Measurements from ENCODE around the gene ADRM1.

Gene ADRM1

GRCh38 chr20:62302341-62303061 lies at the start of gene ADRM1:
ADRM1 (plus strand) TSS chr20:62302997; CDS start chr20:62303569, 572 bp downstream.
- DNase-seq (ENCODE audit: low read depth in 1 of 2, low spot score in 1 of 2), result peak; percentile 93 to 97

GRCh38 chr20:62253398-62253797 lies 49.4 kb upstream of the ADRM1 start:
- DNase-seq (ENCODE audit: low read depth in 1 of 2, low spot score in 1 of 2), result no peak

DNA sequence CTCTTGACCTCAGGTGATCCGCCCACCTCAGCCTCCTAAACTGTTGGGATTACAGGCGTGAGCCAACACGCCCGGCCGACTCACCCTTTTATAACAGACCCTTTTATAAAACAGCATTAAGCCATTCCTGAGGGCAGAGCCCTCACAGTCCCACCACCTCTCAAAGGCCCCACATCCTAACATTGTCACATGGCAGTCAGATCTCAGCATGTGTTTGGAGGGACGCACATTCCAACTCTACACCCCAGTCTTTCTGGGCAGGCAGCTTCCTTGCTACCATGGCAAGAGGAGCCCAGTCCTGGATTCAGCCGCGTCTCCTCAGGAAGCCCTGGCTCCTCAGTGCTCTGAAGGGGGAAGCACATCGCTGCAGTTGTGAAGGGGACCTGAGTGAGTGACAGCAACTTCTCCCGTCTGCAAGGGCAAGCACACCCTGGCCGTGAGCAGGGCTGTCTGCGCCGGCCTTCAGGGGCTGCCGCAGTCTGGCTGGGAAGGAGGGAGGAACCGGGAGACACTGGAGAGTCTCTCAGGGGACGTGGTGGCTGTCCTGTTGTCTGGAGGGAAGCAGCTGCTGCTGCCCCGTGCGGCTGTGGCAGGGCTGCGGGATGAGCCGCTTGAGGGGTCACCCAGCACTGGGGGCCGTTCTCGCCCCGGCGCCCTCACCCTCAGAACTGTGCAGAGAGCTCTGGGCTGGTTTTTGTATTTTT lies 48.6 kb upstream of the ADRM1 start:
- no peak for DNase-seq (ENCODE audit: low read depth in 1 of 2, low spot score in 1 of 2)

DNA sequence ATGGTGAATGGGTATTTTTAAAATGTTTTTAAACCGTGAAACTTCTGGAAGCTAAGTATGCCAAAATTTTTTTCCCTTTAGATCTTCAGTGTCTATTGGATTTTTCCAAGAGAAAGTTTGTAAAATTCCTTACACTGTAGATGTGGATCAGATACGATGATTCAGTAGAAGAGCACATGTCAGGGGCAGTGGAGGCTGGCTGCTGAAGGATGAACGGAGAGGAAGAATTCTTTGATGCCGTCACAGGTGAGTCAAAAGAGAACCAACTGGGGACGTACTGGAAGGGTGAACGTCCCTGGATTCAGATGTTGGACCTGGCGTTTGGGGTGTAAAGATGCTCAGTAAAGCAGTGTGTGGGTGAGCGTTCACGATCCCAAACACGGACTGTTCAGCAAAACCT lies 46.8 kb upstream of the ADRM1 start:
- no peak for DNase-seq (ENCODE audit: low read depth in 1 of 2, low spot score in 1 of 2)

GRCh38 chr20:62258499-62259293 lies 44.1 kb upstream of the ADRM1 start:
- no peak for DNase-seq (ENCODE audit: low read depth in 1 of 2, low spot score in 1 of 2)

GRCh38 chr20:62259294-62259565 lies 43.6 kb upstream of the ADRM1 start:
- DNase-seq (ENCODE audit: low read depth in 1 of 2, low spot score in 1 of 2), result no peak

GRCh38 chr20:62262064-62262463 lies 40.7 kb upstream of the ADRM1 start:
- DNase-seq (ENCODE audit: low read depth in 1 of 2, low spot score in 1 of 2), result no peak

DNA sequence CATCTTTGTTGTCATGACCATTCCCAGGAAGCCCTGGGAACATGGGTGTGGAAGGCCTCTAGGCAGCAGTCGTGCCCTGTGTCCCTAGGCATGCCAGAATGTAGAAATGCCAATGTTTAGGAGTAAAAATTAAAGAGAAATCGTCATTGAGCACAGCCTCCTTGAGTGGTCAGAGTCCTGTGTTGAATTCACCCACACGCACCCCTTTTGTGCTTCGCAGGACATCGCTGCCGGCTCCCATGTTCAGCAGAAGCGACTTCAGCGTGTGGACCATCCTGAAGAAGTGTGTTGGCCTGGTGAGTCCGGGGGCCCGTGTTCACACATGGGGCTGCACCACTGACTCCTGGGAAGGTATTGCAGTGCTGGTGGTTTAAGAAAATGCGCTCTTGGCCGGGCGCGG lies 39.4 kb upstream of the ADRM1 start:
- DNase-seq (ENCODE audit: low read depth in 1 of 2, low spot score in 1 of 2), result no peak

- DNase-seq (ENCODE audit: low read depth in 1 of 2, low spot score in 1 of 2), result no peak
Observed at GRCh38 chr20:62265365-62265764, 37.4 kb upstream of the ADRM1 start.

GRCh38 chr20:62266340-62266739 lies 36.5 kb upstream of the ADRM1 start:
- DNase-seq (ENCODE audit: low read depth in 1 of 2, low spot score in 1 of 2), result no peak

DNA sequence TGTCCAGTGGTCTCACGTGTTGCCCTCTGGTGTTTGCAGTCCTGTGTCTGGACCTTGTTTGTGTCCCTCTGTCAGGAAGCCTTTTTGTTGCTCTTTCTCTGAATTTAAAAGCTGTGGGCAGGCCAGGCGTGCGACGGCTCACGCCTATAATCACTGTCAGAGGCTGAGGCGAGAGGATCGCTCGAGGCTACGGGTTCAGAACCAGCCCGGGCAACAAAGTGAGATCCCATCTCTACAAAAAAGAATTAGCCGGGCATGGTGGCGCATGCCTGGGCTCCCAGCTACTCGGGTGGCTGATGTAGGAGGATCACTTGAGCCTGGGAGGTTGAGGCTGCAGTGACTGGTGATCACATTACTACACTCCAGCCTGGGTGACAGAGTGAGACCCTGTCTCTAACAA lies 35.9 kb upstream of the ADRM1 start:
- no peak for DNase-seq (ENCODE audit: low read depth in 1 of 2, low spot score in 1 of 2)

- DNase-seq (ENCODE audit: low read depth in 1 of 2, low spot score in 1 of 2), result no peak
Observed at GRCh38 chr20:62267543-62267942, 35.3 kb upstream of the ADRM1 start.

- DNase-seq (ENCODE audit: low read depth in 1 of 2, low spot score in 1 of 2), result no peak
Observed at GRCh38 chr20:62268228-62268900, 34.4 kb upstream of the ADRM1 start.

- no peak for DNase-seq (ENCODE audit: low read depth in 1 of 2, low spot score in 1 of 2)
Observed at GRCh38 chr20:62269378-62269777, 33.4 kb upstream of the ADRM1 start.

DNA sequence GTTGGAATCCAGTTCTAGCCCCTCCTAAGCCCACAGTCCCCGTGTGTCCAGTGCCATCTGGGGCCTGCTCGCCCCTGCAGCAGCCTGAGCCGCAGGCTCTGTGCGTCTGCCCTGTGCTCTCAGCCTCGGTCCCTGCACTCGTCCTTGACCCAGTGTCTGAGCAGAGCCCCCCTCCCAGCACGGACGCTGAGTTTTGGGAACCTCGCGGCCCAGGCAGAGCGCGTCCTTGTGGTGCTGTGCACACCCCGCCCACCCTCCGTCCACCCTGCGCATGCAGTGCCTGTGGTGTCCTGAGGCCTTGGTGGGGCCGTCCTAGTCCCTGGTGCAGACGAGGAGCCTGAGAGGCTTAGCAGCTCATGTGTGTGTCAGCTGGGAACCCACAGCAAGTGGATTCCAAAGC lies 32.9 kb upstream of the ADRM1 start:
- DNase-seq (ENCODE audit: low read depth in 1 of 2, low spot score in 1 of 2), result no peak

DNA sequence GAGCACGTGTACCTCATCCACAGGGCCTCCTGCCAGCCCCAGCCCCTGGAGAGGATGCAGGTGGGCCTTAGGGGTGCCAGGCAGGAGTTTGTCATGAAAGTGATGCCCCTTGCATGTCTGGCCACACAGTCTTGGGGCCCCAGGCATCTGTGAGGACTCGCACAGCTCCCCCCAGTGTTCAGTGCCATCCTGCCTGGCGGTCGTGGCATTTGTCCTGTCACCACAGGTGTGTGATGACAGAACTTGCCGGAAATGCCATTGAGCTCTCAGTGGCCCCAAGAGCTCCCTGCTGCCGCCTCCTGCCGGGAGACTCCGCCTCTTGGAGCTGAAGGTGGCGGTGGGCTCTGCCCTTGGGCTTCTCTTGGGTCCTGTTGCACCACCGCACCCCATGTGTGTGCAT lies 30.6 kb upstream of the ADRM1 start:
- DNase-seq (ENCODE audit: low read depth in 1 of 2, low spot score in 1 of 2), result no peak

DNA sequence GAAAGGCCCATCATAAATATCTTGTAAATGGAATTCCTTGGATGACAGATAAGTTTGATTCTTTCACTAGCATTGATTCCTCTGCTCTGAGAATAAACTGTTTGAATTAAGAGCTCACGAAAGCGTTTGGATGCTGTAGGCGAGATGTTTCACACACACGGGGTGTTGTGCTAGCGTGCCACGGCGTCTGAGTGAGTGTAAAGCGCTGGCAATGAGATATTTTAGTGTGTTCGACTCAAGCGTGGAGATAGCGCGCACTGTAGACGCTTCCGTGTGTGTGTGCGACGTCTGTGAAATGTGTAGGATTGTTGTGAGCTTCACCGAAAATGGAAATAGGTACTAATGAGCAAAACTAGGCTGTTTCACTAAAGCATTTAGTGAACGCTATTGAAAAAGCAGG lies 29.4 kb upstream of the ADRM1 start:
- no peak for DNase-seq (ENCODE audit: low read depth in 1 of 2, low spot score in 1 of 2)

DNA sequence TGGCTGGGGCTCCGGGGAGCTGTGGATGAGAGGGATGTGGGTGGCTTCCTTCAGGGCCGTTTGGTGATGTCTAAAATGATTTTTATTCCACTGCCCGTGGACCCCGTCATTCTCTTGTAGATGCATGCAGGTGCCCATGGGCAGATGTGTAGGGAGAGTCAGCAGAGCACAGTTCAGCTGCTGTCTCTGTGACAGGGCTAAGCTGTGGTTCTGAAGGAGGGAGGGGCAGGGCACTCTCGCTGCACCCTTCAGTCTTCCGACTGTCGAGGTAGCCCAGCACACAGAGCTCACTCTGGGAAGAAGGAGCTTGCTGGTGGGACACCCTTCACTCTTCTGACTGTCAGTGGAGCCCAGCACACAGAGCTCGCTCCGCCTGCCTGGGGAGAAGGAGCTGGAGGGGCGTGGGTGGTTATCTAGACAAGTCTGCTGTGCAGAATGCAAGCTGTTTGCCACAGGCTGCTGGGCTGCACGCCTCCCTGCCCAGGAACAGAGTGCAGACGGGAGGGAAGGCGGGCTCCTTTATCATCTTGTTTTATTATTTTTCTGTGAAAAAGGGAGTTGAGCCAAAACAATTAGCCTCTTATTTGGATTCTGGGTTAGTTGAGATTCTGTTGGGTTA lies 28.4 kb upstream of the ADRM1 start:
- no peak for DNase-seq (ENCODE audit: low read depth in 1 of 2, low spot score in 1 of 2)

GRCh38 chr20:62275219-62275618 lies 27.6 kb upstream of the ADRM1 start:
- no peak for DNase-seq (ENCODE audit: low read depth in 1 of 2, low spot score in 1 of 2)

- no peak for DNase-seq (ENCODE audit: low read depth in 1 of 2, low spot score in 1 of 2)
Observed at GRCh38 chr20:62276439-62276838, 26.4 kb upstream of the ADRM1 start.

DNA sequence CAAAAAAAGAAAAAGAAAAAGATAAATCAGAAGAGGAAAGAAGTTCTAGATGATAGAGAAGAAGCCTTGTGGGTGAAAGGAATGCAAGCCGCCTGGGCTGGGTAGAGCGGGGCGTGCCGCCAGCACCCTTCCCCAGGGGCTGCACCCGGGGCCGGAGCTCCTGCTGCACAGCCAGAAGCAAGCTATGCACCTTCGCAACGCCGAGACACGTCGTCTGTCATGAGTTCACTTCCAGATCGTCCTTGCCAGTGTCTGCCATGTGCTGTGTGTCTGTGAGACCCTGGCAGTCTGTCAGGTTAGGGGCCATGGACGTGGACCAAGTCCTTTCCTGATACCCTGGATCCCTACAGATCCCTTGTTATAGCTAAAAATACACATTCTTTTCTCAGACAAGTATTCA lies 25.5 kb upstream of the ADRM1 start:
- no peak for DNase-seq (ENCODE audit: low read depth in 1 of 2, low spot score in 1 of 2)

Measured in stimulated activated CD4-positive, alpha-beta T cell treated with anti-CD3 and anti-CD28 coated beads, Interleukin-15, amount 100 ng/mL, for 1 hour (primary cell).